SK-N-SH treated with all-trans-retinoic acid at 6 μM for 48 hours (cell line): Measurements from ENCODE around the gene KRT25.

ENCODE experiments used
- ATAC-seq: fragments of 200-7000 bp; cut with Tn5 transposase; 3 replicates; pipeline ENCODE4 v1.9.1; 2020; ENCODE audit warnings: mild to moderate bottlenecking, moderate library complexity
- ARNTL ChIP-seq: fragments of 450-650 bp; formaldehyde crosslinking; IDR thresholded peaks from 2 replicates; pipeline ENCODE4 v1.5.0; 2020; ENCODE audit warnings: low read depth, mild to moderate bottlenecking, moderate library complexity, borderline replicate concordance
- BACH2 ChIP-seq: fragments of 250-450 bp; sonication (Bioruptor Pico); IDR thresholded peaks from 2 replicates; pipeline ENCODE4 v1.9.0; 2021; ENCODE audit warnings: mild to moderate bottlenecking, borderline replicate concordance
- CSDC2 ChIP-seq: fragments of 250-450 bp; sonication (Bioruptor Pico); IDR thresholded peaks from 2 replicates; pipeline ENCODE4 v1.5.0; 2020; ENCODE audit warnings: mild to moderate bottlenecking, moderate library complexity
- CSRNP3 ChIP-seq: fragments of 250-450 bp; sonication (Bioruptor Pico); IDR thresholded peaks from 2 replicates; pipeline ENCODE4 v1.5.1; 2021; ENCODE audit warnings: mild to moderate bottlenecking, moderate library complexity
- ESRRG ChIP-seq: fragments of 250-450 bp; sonication (Bioruptor Pico); IDR thresholded peaks from 2 replicates; pipeline ENCODE4 v1.6.1; 2021; ENCODE audit warnings: mild to moderate bottlenecking
- GLIS3 ChIP-seq: fragments of 250-450 bp; sonication (Bioruptor Pico); IDR thresholded peaks from 2 replicates; pipeline ENCODE4 v1.5.0; 2020; ENCODE audit warnings: mild to moderate bottlenecking, moderate library complexity
- ISL1 ChIP-seq: fragments of 250-450 bp; sonication (Bioruptor Pico); IDR thresholded peaks from 2 replicates; pipeline ENCODE4 v2.1.2; 2022; ENCODE audit warnings: mild to moderate bottlenecking, moderate library complexity
- OSR1 ChIP-seq: fragments of 250-450 bp; sonication (Bioruptor Pico); IDR thresholded peaks from 2 replicates; pipeline ENCODE4 v1.8.0; 2022; ENCODE audit warnings: moderate library complexity, mild to moderate bottlenecking, inconsistent platforms
- PPARA ChIP-seq: fragments of 250-450 bp; sonication (Bioruptor Pico); IDR thresholded peaks from 2 replicates; pipeline ENCODE4 v1.5.0; 2020; ENCODE audit warnings: mild to moderate bottlenecking, borderline replicate concordance
- RARB ChIP-seq: fragments of 250-450 bp; sonication (Bioruptor Pico); IDR thresholded peaks from 2 replicates; pipeline ENCODE4 v1.8.0; 2021; ENCODE audit warnings: mild to moderate bottlenecking, moderate library complexity
- TCF4 ChIP-seq: fragments of 250-450 bp; sonication (Bioruptor Pico); IDR thresholded peaks from 2 replicates; pipeline ENCODE4 v1.8.0; 2021; ENCODE audit warnings: mild to moderate bottlenecking, moderate library complexity, borderline replicate concordance
- TOX ChIP-seq: fragments of 250-450 bp; sonication (Bioruptor Pico); IDR thresholded peaks from 2 replicates; pipeline ENCODE4 v1.8.0; 2021; ENCODE audit warnings: mild to moderate bottlenecking, moderate library complexity, borderline replicate concordance
- ZC3H10 ChIP-seq: fragments of 250-450 bp; sonication (Bioruptor Pico); IDR thresholded peaks from 2 replicates; pipeline ENCODE4 v1.5.1; 2021; ENCODE audit warnings: mild to moderate bottlenecking, moderate library complexity
- ZFP30 ChIP-seq: fragments of 450-650 bp; formaldehyde crosslinking; IDR thresholded peaks from 2 replicates; pipeline ENCODE4 v1.5.0; 2022; ENCODE audit warnings: mild to moderate bottlenecking, moderate library complexity
- ZNF565 ChIP-seq: fragments of 450-650 bp; formaldehyde crosslinking; conservative IDR thresholded peaks from 2 replicates; pipeline ENCODE4 v1.5.0; 2020; ENCODE audit warnings: low read depth, mild to moderate bottlenecking, moderate library complexity
- ZNF70 ChIP-seq: fragments of 450-650 bp; formaldehyde crosslinking; IDR thresholded peaks from 2 replicates; pipeline ENCODE4 v1.5.0; 2020; ENCODE audit warnings: mild to moderate bottlenecking, moderate library complexity
- TF ChIP-seq, protein P1 (sequence below): fragments of 250-450 bp; sonication (Bioruptor Pico); IDR thresholded peaks from 2 replicates; pipeline ENCODE4 v1.8.0; 2020; ENCODE audit warnings: mild to moderate bottlenecking, moderate library complexity, borderline replicate concordance
- TF ChIP-seq, protein P2 (sequence below): fragments of 250-450 bp; sonication (Bioruptor Pico); IDR thresholded peaks from 2 replicates; pipeline ENCODE4 v1.5.0; 2020; ENCODE audit warnings: mild to moderate bottlenecking, moderate library complexity
- TF ChIP-seq, protein P3 (sequence below): fragments of 250-450 bp; sonication (Bioruptor Pico); IDR thresholded peaks from 2 replicates; pipeline ENCODE4 v1.8.0; 2021; ENCODE audit warnings: low read depth, mild to moderate bottlenecking, moderate library complexity, borderline replicate concordance

KRT25 gene

GRCh38 chr17:40778461-40778860, 23.3 kb upstream of the KRT25 start:
- TF ChIP-seq ZNF70 (CRISPR knock-in tag), result no peak
- no peak for TF ChIP-seq RARB (CRISPR knock-in tag)
- TF ChIP-seq OSR1 (CRISPR knock-in tag), result no peak
- TF ChIP-seq BACH2 (CRISPR knock-in tag), result no peak
- TF ChIP-seq ZC3H10 (CRISPR knock-in tag), result no peak
- TF ChIP-seq ZFP30 (CRISPR knock-in tag), result no peak
- no peak for TF ChIP-seq TCF4 (CRISPR knock-in tag)
- no peak for TF ChIP-seq ZNF565 (CRISPR knock-in tag)
- ATAC-seq, result no peak

- ATAC-seq, result no peak
- TF ChIP-seq BACH2 (CRISPR knock-in tag) (no peak), OSR1 (CRISPR knock-in tag) (no peak), ESRRG (CRISPR knock-in tag) (no peak), TCF4 (CRISPR knock-in tag) (no peak), TOX (no peak), CSDC2 (CRISPR knock-in tag) (no peak), ISL1 (CRISPR knock-in tag) (no peak), ZNF70 (CRISPR knock-in tag) (no peak), ZFP30 (CRISPR knock-in tag) (no peak), PPARA (CRISPR knock-in tag) (no peak), RARB (CRISPR knock-in tag) (no peak), GLIS3 (CRISPR knock-in tag) (no peak), CSRNP3 (CRISPR knock-in tag) (no peak), ZNF565 (CRISPR knock-in tag) (no peak), ZC3H10 (CRISPR knock-in tag) (no peak), ARNTL (CRISPR knock-in tag) (no peak)
- TF ChIP-seq, protein P1, sequence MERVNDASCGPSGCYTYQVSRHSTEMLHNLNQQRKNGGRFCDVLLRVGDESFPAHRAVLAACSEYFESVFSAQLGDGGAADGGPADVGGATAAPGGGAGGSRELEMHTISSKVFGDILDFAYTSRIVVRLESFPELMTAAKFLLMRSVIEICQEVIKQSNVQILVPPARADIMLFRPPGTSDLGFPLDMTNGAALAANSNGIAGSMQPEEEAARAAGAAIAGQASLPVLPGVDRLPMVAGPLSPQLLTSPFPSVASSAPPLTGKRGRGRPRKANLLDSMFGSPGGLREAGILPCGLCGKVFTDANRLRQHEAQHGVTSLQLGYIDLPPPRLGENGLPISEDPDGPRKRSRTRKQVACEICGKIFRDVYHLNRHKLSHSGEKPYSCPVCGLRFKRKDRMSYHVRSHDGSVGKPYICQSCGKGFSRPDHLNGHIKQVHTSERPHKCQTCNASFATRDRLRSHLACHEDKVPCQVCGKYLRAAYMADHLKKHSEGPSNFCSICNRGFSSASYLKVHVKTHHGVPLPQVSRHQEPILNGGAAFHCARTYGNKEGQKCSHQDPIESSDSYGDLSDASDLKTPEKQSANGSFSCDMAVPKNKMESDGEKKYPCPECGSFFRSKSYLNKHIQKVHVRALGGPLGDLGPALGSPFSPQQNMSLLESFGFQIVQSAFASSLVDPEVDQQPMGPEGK, result no peak
- TF ChIP-seq, protein P2, sequence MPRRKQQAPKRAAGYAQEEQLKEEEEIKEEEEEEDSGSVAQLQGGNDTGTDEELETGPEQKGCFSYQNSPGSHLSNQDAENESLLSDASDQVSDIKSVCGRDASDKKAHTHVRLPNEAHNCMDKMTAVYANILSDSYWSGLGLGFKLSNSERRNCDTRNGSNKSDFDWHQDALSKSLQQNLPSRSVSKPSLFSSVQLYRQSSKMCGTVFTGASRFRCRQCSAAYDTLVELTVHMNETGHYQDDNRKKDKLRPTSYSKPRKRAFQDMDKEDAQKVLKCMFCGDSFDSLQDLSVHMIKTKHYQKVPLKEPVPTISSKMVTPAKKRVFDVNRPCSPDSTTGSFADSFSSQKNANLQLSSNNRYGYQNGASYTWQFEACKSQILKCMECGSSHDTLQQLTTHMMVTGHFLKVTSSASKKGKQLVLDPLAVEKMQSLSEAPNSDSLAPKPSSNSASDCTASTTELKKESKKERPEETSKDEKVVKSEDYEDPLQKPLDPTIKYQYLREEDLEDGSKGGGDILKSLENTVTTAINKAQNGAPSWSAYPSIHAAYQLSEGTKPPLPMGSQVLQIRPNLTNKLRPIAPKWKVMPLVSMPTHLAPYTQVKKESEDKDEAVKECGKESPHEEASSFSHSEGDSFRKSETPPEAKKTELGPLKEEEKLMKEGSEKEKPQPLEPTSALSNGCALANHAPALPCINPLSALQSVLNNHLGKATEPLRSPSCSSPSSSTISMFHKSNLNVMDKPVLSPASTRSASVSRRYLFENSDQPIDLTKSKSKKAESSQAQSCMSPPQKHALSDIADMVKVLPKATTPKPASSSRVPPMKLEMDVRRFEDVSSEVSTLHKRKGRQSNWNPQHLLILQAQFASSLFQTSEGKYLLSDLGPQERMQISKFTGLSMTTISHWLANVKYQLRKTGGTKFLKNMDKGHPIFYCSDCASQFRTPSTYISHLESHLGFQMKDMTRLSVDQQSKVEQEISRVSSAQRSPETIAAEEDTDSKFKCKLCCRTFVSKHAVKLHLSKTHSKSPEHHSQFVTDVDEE (CRISPR knock-in tag), result no peak
Observed at GRCh38 chr17:40777971-40778370, 22.8 kb upstream of the KRT25 start.

- no peak for ATAC-seq
- TF ChIP-seq, protein P3, sequence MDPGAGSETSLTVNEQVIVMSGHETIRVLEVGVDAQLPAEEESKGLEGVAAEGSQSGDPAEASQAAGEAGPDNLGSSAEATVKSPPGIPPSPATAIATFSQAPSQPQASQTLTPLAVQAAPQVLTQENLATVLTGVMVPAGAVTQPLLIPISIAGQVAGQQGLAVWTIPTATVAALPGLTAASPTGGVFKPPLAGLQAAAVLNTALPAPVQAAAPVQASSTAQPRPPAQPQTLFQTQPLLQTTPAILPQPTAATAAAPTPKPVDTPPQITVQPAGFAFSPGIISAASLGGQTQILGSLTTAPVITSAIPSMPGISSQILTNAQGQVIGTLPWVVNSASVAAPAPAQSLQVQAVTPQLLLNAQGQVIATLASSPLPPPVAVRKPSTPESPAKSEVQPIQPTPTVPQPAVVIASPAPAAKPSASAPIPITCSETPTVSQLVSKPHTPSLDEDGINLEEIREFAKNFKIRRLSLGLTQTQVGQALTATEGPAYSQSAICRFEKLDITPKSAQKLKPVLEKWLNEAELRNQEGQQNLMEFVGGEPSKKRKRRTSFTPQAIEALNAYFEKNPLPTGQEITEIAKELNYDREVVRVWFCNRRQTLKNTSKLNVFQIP, result no peak
- TF ChIP-seq ARNTL (CRISPR knock-in tag), result no peak
- TF ChIP-seq, protein P1, result no peak
- TF ChIP-seq CSDC2 (CRISPR knock-in tag), result no peak
Observed at GRCh38 chr17:40777459-40777858, 22.3 kb upstream of the KRT25 start.
